HepG2 (cell line): ENCODE data around the gene NAPSA. TPM values are rescaled to one million over a fixed set of nuclear protein-coding genes. Genes with fewer than 3 reads are reported as not detected.

Experiments
- ARID5B ChIP-seq: IDR thresholded peaks from 2 replicates; pipeline ENCODE4 v1.4.0; 2020; ENCODE audit warnings: mild to moderate bottlenecking, missing genetic modification reagents
- CEBPG ChIP-seq: IDR thresholded peaks from 2 replicates; pipeline ENCODE4 v1.6.1; 2016
- FOXA1 ChIP-seq, 2 experiments: fragments of 450-650 bp in 1 of 2; sonication (generic) in 1 of 2; formaldehyde crosslinking in 1 of 2; IDR thresholded peaks; 2 replicates each; pipeline versions ENCODE4 v1.4.0 to v1.6.1; 2016 to 2020; ENCODE audit warnings: missing genetic modification reagents in 1 of 2
- FOXK2 ChIP-seq: fragments of 450-650 bp; IDR thresholded peaks from 2 replicates; pipeline ENCODE4 v1.6.1; 2016
- GMEB1 ChIP-seq: sonication (generic); formaldehyde crosslinking; IDR thresholded peaks from 2 replicates; pipeline ENCODE4 v1.5.1; 2020; ENCODE audit warnings: missing genetic modification reagents, mild to moderate bottlenecking, borderline replicate concordance
- IKZF4 ChIP-seq: sonication (generic); formaldehyde crosslinking; IDR thresholded peaks from 2 replicates; pipeline ENCODE4 v1.5.1; 2020; ENCODE audit warnings: borderline replicate concordance, mild to moderate bottlenecking, low read depth, missing genetic modification reagents; ENCODE audit errors: not compliant biosample characterization
- MED1 ChIP-seq: sonication (generic); formaldehyde crosslinking; IDR thresholded peaks from 2 replicates; pipeline ENCODE4 v1.4.0; 2020; ENCODE audit warnings: missing genetic modification reagents
- MTF2 ChIP-seq: sonication (generic); formaldehyde crosslinking; IDR thresholded peaks from 2 replicates; pipeline ENCODE4 v1.5.0; 2020; ENCODE audit warnings: missing genetic modification reagents, borderline replicate concordance
- NAIF1 ChIP-seq: sonication (generic); formaldehyde crosslinking; IDR thresholded peaks from 2 replicates; pipeline ENCODE4 v1.5.0; 2020; ENCODE audit warnings: mild to moderate bottlenecking, missing genetic modification reagents, borderline replicate concordance
- NFATC3 ChIP-seq: sonication (generic); formaldehyde crosslinking; IDR thresholded peaks from 2 replicates; pipeline ENCODE4 v1.5.1; 2020; ENCODE audit warnings: mild to moderate bottlenecking, missing genetic modification reagents
- PAF1 ChIP-seq: IDR thresholded peaks from 2 replicates; pipeline ENCODE4 v1.6.1; 2016; ENCODE audit warnings: missing genetic modification reagents, missing compliant biosample characterization
- SP4 ChIP-seq: sonication (generic); formaldehyde crosslinking; IDR thresholded peaks from 2 replicates; pipeline ENCODE4 v1.8.1; 2023; ENCODE audit warnings: mild to moderate bottlenecking, missing genetic modification reagents
- ZBTB2 ChIP-seq: sonication (generic); formaldehyde crosslinking; IDR thresholded peaks from 2 replicates; pipeline ENCODE4 v1.8.0; 2022; ENCODE audit warnings: low read depth, missing genetic modification reagents
- ZFYVE20 ChIP-seq: sonication (generic); formaldehyde crosslinking; IDR thresholded peaks from 2 replicates; pipeline ENCODE4 v1.8.0; 2023; ENCODE audit warnings: low read depth, mild to moderate bottlenecking, moderate library complexity, missing genetic modification reagents, borderline replicate concordance
- ZNF326 ChIP-seq: sonication (generic); formaldehyde crosslinking; IDR thresholded peaks from 2 replicates; pipeline ENCODE4 v1.4.0; 2020; ENCODE audit warnings: missing genetic modification reagents, borderline replicate concordance
- ZNF33B ChIP-seq: sonication (generic); formaldehyde crosslinking; IDR thresholded peaks from 2 replicates; pipeline ENCODE4 v1.5.1; 2020; ENCODE audit warnings: mild to moderate bottlenecking, missing genetic modification reagents
- ZNF619 ChIP-seq: sonication (generic); formaldehyde crosslinking; IDR thresholded peaks from 2 replicates; pipeline ENCODE4 v1.4.0; 2020; ENCODE audit warnings: mild to moderate bottlenecking, missing genetic modification reagents
- ZNF781 ChIP-seq: sonication (generic); formaldehyde crosslinking; IDR thresholded peaks from 2 replicates; pipeline ENCODE4 v1.5.1; 2020; ENCODE audit warnings: borderline replicate concordance, mild to moderate bottlenecking, missing genetic modification reagents; ENCODE audit errors: not compliant biosample characterization
- ZNF782 ChIP-seq: sonication (generic); formaldehyde crosslinking; IDR thresholded peaks from 2 replicates; pipeline ENCODE4 v1.4.0; 2020; ENCODE audit warnings: missing genetic modification reagents, mild to moderate bottlenecking, borderline replicate concordance
- ZNF891 ChIP-seq: sonication (generic); formaldehyde crosslinking; IDR thresholded peaks from 2 replicates; pipeline ENCODE4 v1.5.0; 2020; ENCODE audit warnings: mild to moderate bottlenecking, missing genetic modification reagents
- ZSCAN25 ChIP-seq: sonication (generic); formaldehyde crosslinking; IDR thresholded peaks from 2 replicates; pipeline ENCODE4 v1.8.0; 2022; ENCODE audit warnings: mild to moderate bottlenecking, missing genetic modification reagents
- ZSCAN31 ChIP-seq: sonication (generic); formaldehyde crosslinking; IDR thresholded peaks from 2 replicates; pipeline ENCODE4 v1.5.0; 2020; ENCODE audit warnings: low read depth, mild to moderate bottlenecking, missing genetic modification reagents
- polyA plus RNA-seq, 8 experiments: library from polyadenylated mRNA; depleted of rRNA in 3 of 8; stranded (reverse) in 7 of 8; unstranded in 1 of 8; fragments of >200 nt; fragmentation: Illumina TruSeq in 4 of 8; extraction: Trizol in 4 of 8; gene quantifications; 2 replicates each; pipeline versions ENCODE4 v1.2.1 to v1.2.3, GENCODE V29; 2011 to 2016; ENCODE audit warnings: low read depth in 4 of 8, missing spikeins in 1 of 8, mixed read lengths in 1 of 8; ENCODE audit not compliant: insufficient read depth in 1 of 8
- total RNA-seq, 5 experiments: library from RNA; depleted of rRNA; stranded (reverse); fragments of >200 nt; fragmentation: Illumina TruSeq; extraction: Trizol; gene quantifications; 2 replicates each; pipeline ENCODE4 v1.2.3, GENCODE V29; 2016; ENCODE audit warnings: low read depth in 1 of 5

Gene NAPSA
- total and polyA plus RNA-seq, 2 of the 13 experiments (the other 11 are each of a cell fraction or from before 2014, with no cell fraction given): not detected

GRCh38 chr19:50376166-50377050 is 11.0 kb upstream of the NAPSA start, which contains the start of gene NR1H2 (continued):
- 0 out of 2 replicates have a peak, but pooled peaks have one; percentile 37 for TF ChIP-seq ZBTB2 (CRISPR knock-in tag)
- TF ChIP-seq ZSCAN25 (CRISPR knock-in tag): peak; percentile 44; the same call in 1 of the 2 replicates
- TF ChIP-seq MTF2 (CRISPR knock-in tag): peak; percentile 68; the same call in 1 of the 2 replicates
- peak; percentile 43 for TF ChIP-seq ZNF891
- 0 out of 2 replicates have a peak, but pooled peaks have one; percentile 67 for TF ChIP-seq ZNF33B
- peak; percentile 85 for TF ChIP-seq SP4 (CRISPR knock-in tag)
- TF ChIP-seq FOXA1 (IDR thresholded peaks at IDR 0.05): no peak
- peak; percentile 70 for TF ChIP-seq FOXA1 (CRISPR knock-in tag; IDR thresholded peaks at IDR 0.05)
- TF ChIP-seq ZNF782: peak; percentile 79; the same call in 1 of the 2 replicates
- peak; percentile 28 for TF ChIP-seq ZNF781 (CRISPR knock-in tag)
- TF ChIP-seq FOXK2: peak; percentile 77
- peak; percentile 62; the same call in 1 of the 2 replicates for TF ChIP-seq NFATC3 (CRISPR knock-in tag)
- TF ChIP-seq ZNF326: no peak
- no peak for TF ChIP-seq IKZF4 (CRISPR knock-in tag)
- TF ChIP-seq ZFYVE20: no peak
- peak; percentile 48 for TF ChIP-seq ARID5B (CRISPR knock-in tag)
- TF ChIP-seq ZSCAN31 (CRISPR knock-in tag): peak; percentile 62
- TF ChIP-seq PAF1 (CRISPR knock-in tag): no peak
- peak; percentile 82 for TF ChIP-seq GMEB1 (CRISPR knock-in tag)
- TF ChIP-seq CEBPG (CRISPR knock-in tag): peak; percentile 78
- TF ChIP-seq MED1 (CRISPR knock-in tag): peak; percentile 73; the same call in 1 of the 2 replicates
- TF ChIP-seq NAIF1 (CRISPR knock-in tag): peak; percentile 45; the same call in 1 of the 2 replicates
- TF ChIP-seq ZNF619 (CRISPR knock-in tag): no peak; the same call in 1 of the 2 replicates
